Keratinocyte (primary cell): ENCODE measurements around the gene TIGAR. TPM values are rescaled to one million over a fixed set of nuclear protein-coding genes. Genes with fewer than 3 reads are reported as not detected.

Experiments
- DNase-seq: peaks from one replicate; pipeline ENCODE4 v3.0.0-alpha.2; 2011; ENCODE audit warnings: low read depth, missing footprints, low spot score
- FAIRE-seq: peaks from 2 replicates; lab custom pipeline; 2011; peaks lifted over from hg19 to GRCh38; lab: Jason Lieb, UNC
- H2AFZ ChIP-seq: 2 replicates; pipeline ENCODE4 v1.6.0; 2012; ENCODE audit warnings: low read length, control low read depth, inconsistent platforms; ENCODE audit not compliant: control insufficient read depth
- H3K27ac ChIP-seq: 2 replicates; pipeline ENCODE4 v1.5.1; 2011; ENCODE audit warnings: low read length; ENCODE audit not compliant: control insufficient read depth, insufficient read depth
- H3K27me3 ChIP-seq: 3 replicates; pipeline ENCODE4 v1.6.0; 2011; ENCODE audit warnings: low read length; ENCODE audit not compliant: control insufficient read depth, insufficient read depth; ENCODE audit errors: extremely low read depth
- H3K36me3 ChIP-seq, 2 experiments: 2 replicates in 1 of 2; 3 replicates in 1 of 2; pipeline ENCODE4 v1.5.1; 2011; ENCODE audit warnings: low read length in 2 of 2, mild to moderate bottlenecking in 1 of 2; ENCODE audit not compliant: control insufficient read depth in 2 of 2, insufficient read depth in 2 of 2; ENCODE audit errors: extremely low read depth in 1 of 2
- H3K4me1 ChIP-seq: 3 replicates; pipeline ENCODE4 v1.5.1; 2011; ENCODE audit warnings: low read length; ENCODE audit not compliant: control insufficient read depth, insufficient read depth; ENCODE audit errors: extremely low read depth
- H3K4me2 ChIP-seq: 3 replicates; pipeline ENCODE4 v1.6.0; 2011; ENCODE audit warnings: low read depth, low read length; ENCODE audit not compliant: control insufficient read depth, insufficient read depth; ENCODE audit errors: extremely low read depth
- H3K4me3 ChIP-seq, 3 experiments: fragments of 200-600 bp in 1 of 3; sonication (generic) in 1 of 3; 2 replicates in 2 of 3; 3 replicates in 1 of 3; pipeline ENCODE4 v1.5.1; 2011 to 2016; ENCODE audit warnings: low read length in 3 of 3, mild to moderate bottlenecking in 3 of 3, control low read depth in 2 of 3, inconsistent platforms in 1 of 3, low read depth in 1 of 3, mixed read lengths in 1 of 3, mixed run types in 1 of 3, moderate library complexity in 1 of 3; ENCODE audit not compliant: control insufficient read depth in 2 of 3, insufficient read depth in 2 of 3; ENCODE audit errors: extremely low read depth in 1 of 3
- H3K79me2 ChIP-seq: 2 replicates; pipeline ENCODE4 v1.6.0; 2012; ENCODE audit warnings: low read length; ENCODE audit not compliant: control insufficient read depth, insufficient read depth
- H3K9ac ChIP-seq: 3 replicates; pipeline ENCODE4 v1.6.0; 2011; ENCODE audit warnings: low read length; ENCODE audit not compliant: control insufficient read depth, insufficient read depth; ENCODE audit errors: extremely low read depth
- H3K9me1 ChIP-seq: 3 replicates; pipeline ENCODE4 v1.6.0; 2011; ENCODE audit warnings: low read length; ENCODE audit not compliant: control insufficient read depth, insufficient read depth; ENCODE audit errors: extremely low read depth
- H3K9me3 ChIP-seq: 2 replicates; pipeline ENCODE4 v1.5.1; 2012; ENCODE audit warnings: low read depth, low read length; ENCODE audit not compliant: control insufficient read depth
- H4K20me1 ChIP-seq: 3 replicates; pipeline ENCODE4 v1.6.0; 2011; ENCODE audit warnings: low read length; ENCODE audit not compliant: control insufficient read depth, insufficient read depth; ENCODE audit errors: extremely low read depth
- EZH2 ChIP-seq: IDR thresholded peaks from one replicate; pipeline ENCODE4 v1.6.1; 2012; ENCODE audit warnings: inconsistent platforms, mild to moderate bottlenecking, low read length, moderate library complexity
- dilution Hi-C: fragments of 300-500 bp; cut with MboI; formaldehyde crosslinking; loops from one replicate; pipeline ENCODE4 v1.7.0; 2020; ENCODE audit warnings: low sequenced_read_pairs; ENCODE audit not compliant: extremely low pct_ligation_motif_present
- polyA plus RNA-seq, 5 experiments: library from polyadenylated mRNA; depleted of rRNA in 3 of 5; stranded (reverse) in 3 of 5; stranded (forward) in 1 of 5; unstranded in 1 of 5; fragments of >200 nt; gene quantifications; 1 replicate in 1 of 5; 2 replicates in 3 of 5; 3 replicates in 1 of 5; pipeline versions ENCODE4 v1.2.1 to v1.2.3, GENCODE V29; 2011 to 2012; ENCODE audit warnings: missing spikeins in 2 of 5, low read depth in 1 of 5, low replicate concordance in 1 of 5
- TF ChIP-seq, protein P1 (sequence below), 3 experiments: IDR thresholded peaks in 1 of 3; conservative IDR thresholded peaks in 1 of 3; optimal IDR thresholded peaks in 1 of 3; 2 replicates in 2 of 3; 3 replicates in 1 of 3; pipeline versions ENCODE3 to v1.5.1; 2011; ENCODE audit warnings: low read length in 3 of 3, mild to moderate bottlenecking in 3 of 3, moderate library complexity in 2 of 3, control low read depth in 1 of 3, inconsistent platforms in 1 of 3; ENCODE audit not compliant: insufficient read depth in 2 of 3; ENCODE audit errors: extremely low read depth in 1 of 3

The TIGAR gene
- polyA plus RNA-seq, 1 donor (not counting 4 experiments of a cell fraction or from before 2014, with no cell fraction given) = 37.3 TPM

- DNase-seq = no peak
- no peak for FAIRE-seq
- no peak overlapping the region for H3K27ac ChIP-seq
- H3K9me3 ChIP-seq = no peaks in the 10 kb centered on the region
- H3K79me2 ChIP-seq = peaks cover 84% of the 10 kb centered on the region
- no peak overlapping the region for H3K4me2 ChIP-seq
- dilution Hi-C loops = no loop called here
- no peaks in the 10 kb centered on the region for H3K4me1 ChIP-seq
- no peaks in the 10 kb centered on the region for H3K9me1 ChIP-seq
- H3K9ac ChIP-seq = no peak overlapping the region
- peaks cover 77% of the 10 kb centered on the region for H4K20me1 ChIP-seq
- H3K4me3 ChIP-seq = no peak overlapping the region
- H3K36me3 ChIP-seq = peaks cover 59 to 74% of the 10 kb centered on the region in 2 experiments
- TF ChIP-seq, protein P1, sequence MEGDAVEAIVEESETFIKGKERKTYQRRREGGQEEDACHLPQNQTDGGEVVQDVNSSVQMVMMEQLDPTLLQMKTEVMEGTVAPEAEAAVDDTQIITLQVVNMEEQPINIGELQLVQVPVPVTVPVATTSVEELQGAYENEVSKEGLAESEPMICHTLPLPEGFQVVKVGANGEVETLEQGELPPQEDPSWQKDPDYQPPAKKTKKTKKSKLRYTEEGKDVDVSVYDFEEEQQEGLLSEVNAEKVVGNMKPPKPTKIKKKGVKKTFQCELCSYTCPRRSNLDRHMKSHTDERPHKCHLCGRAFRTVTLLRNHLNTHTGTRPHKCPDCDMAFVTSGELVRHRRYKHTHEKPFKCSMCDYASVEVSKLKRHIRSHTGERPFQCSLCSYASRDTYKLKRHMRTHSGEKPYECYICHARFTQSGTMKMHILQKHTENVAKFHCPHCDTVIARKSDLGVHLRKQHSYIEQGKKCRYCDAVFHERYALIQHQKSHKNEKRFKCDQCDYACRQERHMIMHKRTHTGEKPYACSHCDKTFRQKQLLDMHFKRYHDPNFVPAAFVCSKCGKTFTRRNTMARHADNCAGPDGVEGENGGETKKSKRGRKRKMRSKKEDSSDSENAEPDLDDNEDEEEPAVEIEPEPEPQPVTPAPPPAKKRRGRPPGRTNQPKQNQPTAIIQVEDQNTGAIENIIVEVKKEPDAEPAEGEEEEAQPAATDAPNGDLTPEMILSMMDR (optimal IDR thresholded peaks at IDR 0.05 in 1 of 3, IDR thresholded peaks at IDR 0.05 in 1 of 3, conservative IDR thresholded peaks at IDR 0.05 in 1 of 3; ENCODE audit: extremely low read depth in 1 of 3, insufficient read depth in 2 of 3, low read length in 3 of 3) = no peak
- TF ChIP-seq EZH2 = no peak
- no peak overlapping the region for H2AFZ ChIP-seq
- H3K27me3 ChIP-seq = no peaks in the 10 kb centered on the region
Observed at GRCh38 chr12:4293966-4294505, 27.0 kb upstream of the TIGAR start.

DNA sequence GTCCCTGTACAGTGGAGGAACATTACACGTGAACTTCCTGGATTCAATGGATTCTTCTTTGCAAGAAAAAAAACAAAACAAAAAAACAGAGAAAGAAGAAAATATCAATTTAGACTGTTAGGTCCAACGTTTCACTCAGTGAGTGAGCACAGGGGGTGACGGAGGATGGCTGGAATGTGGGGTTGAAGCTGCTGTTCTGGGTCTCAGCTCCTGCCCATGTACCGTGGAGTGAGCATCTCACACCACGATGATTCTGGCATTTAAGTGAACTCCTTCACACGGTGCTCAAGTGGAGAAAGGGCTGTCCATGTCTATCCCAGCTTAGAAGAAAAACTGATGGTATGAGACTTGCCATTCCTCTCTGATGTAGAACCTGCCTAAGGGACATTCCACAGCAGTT, 24.3 kb upstream of the TIGAR start:
- dilution Hi-C loops = no loop called here
- Histone ChIP-seq H3K4me2 (no peak overlapping the region), H3K4me1 (no peaks in the 10 kb centered on the region), H3K36me3 (peaks cover 54 to 58% of the 10 kb centered on the region in 2 experiments), H3K9ac (no peak overlapping the region), H3K9me3 (no peaks in the 10 kb centered on the region), H3K79me2 (peaks cover 62% of the 10 kb centered on the region), H3K9me1 (no peaks in the 10 kb centered on the region), H3K27ac (no peak overlapping the region), H3K27me3 (no peaks in the 10 kb centered on the region), H4K20me1 (peaks cover 64% of the 10 kb centered on the region), H3K4me3 (no peak overlapping the region), H2AFZ (no peak overlapping the region)
- DNase-seq = no peak
- FAIRE-seq = no peak
- TF ChIP-seq EZH2 = no peak
- TF ChIP-seq, protein P1 (optimal IDR thresholded peaks at IDR 0.05 in 1 of 3, IDR thresholded peaks at IDR 0.05 in 1 of 3, conservative IDR thresholded peaks at IDR 0.05 in 1 of 3; ENCODE audit: extremely low read depth in 1 of 3, insufficient read depth in 2 of 3, low read length in 3 of 3) = no peak
